Activated CD4-positive, CD25-positive, alpha-beta regulatory T cell treated with anti-CD3 and anti-CD28 coated beads, Interleukin-2, amount 50 U/mL, for 72 hours (primary cell): ENCODE results near the gene SMCO3.
"Not testable (repeated sequence)": the region's sequence is repeated elsewhere in the genome, so short reads cannot be mapped to it uniquely, and the experiment has no call there.

Experiments used
- DNase-seq: peaks from one replicate; pipeline ENCODE4 v3.0.0; 2021

SMCO3 gene

GRCh38 chr12:14774074-14774905 is 39.7 kb downstream of the SMCO3 start:
- peak; percentile 86 for DNase-seq

GRCh38 chr12:14773685-14774073 is 40.3 kb downstream of the SMCO3 start:
- no peak for DNase-seq

- DNase-seq = no peak
Observed at GRCh38 chr12:14772946-14773345, 41.0 kb downstream of the SMCO3 start.

- no peak for DNase-seq
Observed at GRCh38 chr12:14771651-14772137, 42.3 kb downstream of the SMCO3 start.

- DNase-seq = peak; percentile 92
Observed at GRCh38 chr12:14770496-14771461, 43.2 kb downstream of the SMCO3 start.

- DNase-seq = peak; percentile 91
Observed at GRCh38 chr12:14769969-14770495, 44.0 kb downstream of the SMCO3 start.

GRCh38 chr12:14769466-14769968 is 44.5 kb downstream of the SMCO3 start:
- DNase-seq = no peak

GRCh38 chr12:14768823-14769405 is 45.1 kb downstream of the SMCO3 start:
- peak; percentile 58 for DNase-seq

GRCh38 chr12:14767617-14768016 is 46.4 kb downstream of the SMCO3 start:
- DNase-seq = no peak

- DNase-seq = no peak
Observed at GRCh38 chr12:14766649-14767215, 47.2 kb downstream of the SMCO3 start.

- not testable (repeated sequence) for DNase-seq
Observed at GRCh38 chr12:14766020-14766419, 48.0 kb downstream of the SMCO3 start.

- no peak for DNase-seq
Observed at GRCh38 chr12:14765398-14765797, 48.6 kb downstream of the SMCO3 start.

- DNase-seq = not testable (repeated sequence)
Observed at GRCh38 chr12:14759711-14760280, 54.2 kb downstream of the SMCO3 start.

- no peak for DNase-seq
Observed at GRCh38 chr12:14756334-14757143, 57.4 kb downstream of the SMCO3 start.
